Thyroid gland (tissue), 4 donors: ENCODE measurements around the gene RSPRY1.

Source experiments
- POLR2A ChIP-seq, 2 donors: fragments of 450-650 bp; IDR thresholded peaks; one replicate each; pipeline ENCODE4 v1.6.1; 2017; ENCODE audit warnings: antibody characterized with exemption in 2 of 2, mild to moderate bottlenecking in 2 of 2, moderate library complexity in 1 of 2
- TF ChIP-seq, protein P1 (sequence below), 6 experiments: fragments of 200-600 bp in 3 of 6; fragments of 450-650 bp in 3 of 6; sonication (generic) in 3 of 6; IDR thresholded peaks; one replicate each; pipeline ENCODE4 v1.5.1; 2016 to 2019; ENCODE audit warnings: antibody characterized with exemption in 6 of 6, mild to moderate bottlenecking in 2 of 6, inconsistent platforms in 1 of 6, moderate library complexity in 1 of 6

DNA sequence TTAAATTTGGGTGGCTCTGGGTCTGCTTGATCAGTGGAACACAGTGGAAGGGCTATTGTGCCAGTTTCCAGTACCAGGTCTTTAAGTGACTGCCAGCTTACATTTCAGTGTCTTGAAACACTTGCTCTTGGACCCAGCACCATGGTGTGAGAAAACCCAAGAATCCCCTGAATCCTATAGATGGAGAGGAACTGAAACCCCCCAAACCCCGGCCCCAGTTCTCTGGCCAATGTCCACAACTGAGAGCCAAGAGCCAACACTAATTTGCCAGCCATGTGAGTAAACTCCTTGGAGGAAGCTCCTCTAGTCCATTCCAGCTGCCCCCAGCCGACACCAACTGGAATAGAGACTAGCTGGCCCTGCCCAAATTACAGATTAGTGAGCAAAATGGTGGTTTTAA is 56.5 kb downstream of the RSPRY1 start:
- TF ChIP-seq, protein P1, sequence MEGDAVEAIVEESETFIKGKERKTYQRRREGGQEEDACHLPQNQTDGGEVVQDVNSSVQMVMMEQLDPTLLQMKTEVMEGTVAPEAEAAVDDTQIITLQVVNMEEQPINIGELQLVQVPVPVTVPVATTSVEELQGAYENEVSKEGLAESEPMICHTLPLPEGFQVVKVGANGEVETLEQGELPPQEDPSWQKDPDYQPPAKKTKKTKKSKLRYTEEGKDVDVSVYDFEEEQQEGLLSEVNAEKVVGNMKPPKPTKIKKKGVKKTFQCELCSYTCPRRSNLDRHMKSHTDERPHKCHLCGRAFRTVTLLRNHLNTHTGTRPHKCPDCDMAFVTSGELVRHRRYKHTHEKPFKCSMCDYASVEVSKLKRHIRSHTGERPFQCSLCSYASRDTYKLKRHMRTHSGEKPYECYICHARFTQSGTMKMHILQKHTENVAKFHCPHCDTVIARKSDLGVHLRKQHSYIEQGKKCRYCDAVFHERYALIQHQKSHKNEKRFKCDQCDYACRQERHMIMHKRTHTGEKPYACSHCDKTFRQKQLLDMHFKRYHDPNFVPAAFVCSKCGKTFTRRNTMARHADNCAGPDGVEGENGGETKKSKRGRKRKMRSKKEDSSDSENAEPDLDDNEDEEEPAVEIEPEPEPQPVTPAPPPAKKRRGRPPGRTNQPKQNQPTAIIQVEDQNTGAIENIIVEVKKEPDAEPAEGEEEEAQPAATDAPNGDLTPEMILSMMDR (IDR thresholded peaks at IDR 0.05): no peak
- TF ChIP-seq POLR2A (IDR thresholded peaks at IDR 0.05): no peak
